GM18526 (cell line): ENCODE data around the gene VPS18.
A peak's percentile ranks its signal among the peaks of the same experiment; 100 is the strongest.

Experiments used
- POLR2A ChIP-seq: IDR thresholded peaks from 3 replicates; pipeline ENCODE4 v1.6.1; 2011; ENCODE audit not compliant: insufficient read length; ENCODE audit errors: extremely low read depth

VPS18 gene

GRCh38 chr15:40893733-40894680, at the start of gene VPS18:
Gene VPS18 (plus strand): TSS chr15:40894450. CDS start chr15:40894769, 319 bp downstream.
- peak; percentile 63 for TF ChIP-seq POLR2A

- no peak for TF ChIP-seq POLR2A
Measured at GRCh38 chr15:40844696-40845030, 49.6 kb upstream of the VPS18 start.

- no peak for TF ChIP-seq POLR2A
Measured at GRCh38 chr15:40845036-40845435, 49.2 kb upstream of the VPS18 start.

- TF ChIP-seq POLR2A, result no peak
Measured at GRCh38 chr15:40845511-40846284, 48.6 kb upstream of the VPS18 start.

- no peak for TF ChIP-seq POLR2A
Measured at GRCh38 chr15:40846841-40847222, 47.4 kb upstream of the VPS18 start.

GRCh38 chr15:40847223-40847961, 46.9 kb upstream of the VPS18 start:
- no peak for TF ChIP-seq POLR2A

GRCh38 chr15:40850576-40851112, 43.6 kb upstream of the VPS18 start:
- no peak for TF ChIP-seq POLR2A

GRCh38 chr15:40852529-40852928, 41.7 kb upstream of the VPS18 start:
- no peak for TF ChIP-seq POLR2A

GRCh38 chr15:40853241-40853890, 40.9 kb upstream of the VPS18 start:
- TF ChIP-seq POLR2A, result no peak

- TF ChIP-seq POLR2A, result no peak
Measured at GRCh38 chr15:40854161-40854560, 40.1 kb upstream of the VPS18 start.

- no peak for TF ChIP-seq POLR2A
Measured at GRCh38 chr15:40855706-40856234, 38.5 kb upstream of the VPS18 start.

GRCh38 chr15:40856746-40857145, 37.5 kb upstream of the VPS18 start:
- no peak for TF ChIP-seq POLR2A

- no peak for TF ChIP-seq POLR2A
Measured at GRCh38 chr15:40857601-40858341, 36.5 kb upstream of the VPS18 start.

- no peak for TF ChIP-seq POLR2A
Measured at GRCh38 chr15:40858706-40859105, 35.5 kb upstream of the VPS18 start.
